Inflammatory macrophage treated with lipopolysaccharide for 4 hours (primary cell): ENCODE measurements around the gene PLA2G4B.

Experiments used
- DNase-seq: peaks from one replicate; pipeline ENCODE4 v3.0.0-alpha.2; 2020

PLA2G4B gene

GRCh38 chr15:41851755-41852370 is 13.2 kb downstream of the PLA2G4B start:
- DNase-seq = no peak

DNA sequence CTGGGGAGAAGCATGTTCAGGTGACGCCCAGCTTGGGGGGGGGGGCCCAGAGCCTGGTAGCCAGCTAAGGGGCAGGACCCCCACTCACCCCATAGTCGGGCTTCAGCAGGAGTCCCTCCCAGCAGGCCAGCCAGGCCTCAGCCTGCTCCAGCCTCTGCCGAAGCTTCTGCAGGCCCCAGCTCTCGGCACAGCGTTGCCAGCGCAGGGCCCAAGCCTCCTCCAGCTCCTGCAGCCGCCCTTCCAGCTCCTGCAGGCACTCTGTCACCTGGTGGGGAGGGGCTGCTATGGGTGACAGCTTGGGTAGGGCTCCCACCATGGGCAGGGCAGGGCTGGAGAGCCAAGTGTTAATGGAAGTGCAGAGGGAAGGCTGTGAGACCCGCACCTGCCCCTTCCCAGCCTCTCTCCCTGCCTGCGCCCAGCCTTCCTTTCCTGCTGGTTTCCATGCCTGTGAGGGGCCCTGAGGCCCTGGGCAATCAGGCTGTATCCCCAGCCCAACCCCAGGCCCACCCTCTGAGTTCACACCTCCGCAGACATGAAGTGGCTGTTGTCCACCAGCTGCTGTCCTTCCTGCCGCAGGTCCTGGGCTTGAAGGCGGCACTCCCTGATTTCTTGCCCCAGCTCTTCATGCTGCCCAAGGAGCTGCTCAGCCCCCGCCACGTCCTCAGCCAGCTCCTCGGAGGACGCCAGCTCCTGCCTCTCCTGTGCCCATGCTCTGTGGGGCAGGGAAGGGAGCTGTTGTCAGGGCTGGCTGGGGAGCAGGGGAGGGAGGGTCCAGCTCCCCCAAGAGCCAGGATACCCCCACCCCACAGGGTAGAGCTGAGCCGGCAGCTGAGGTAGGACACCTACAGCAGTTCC is 14.3 kb downstream of the PLA2G4B start:
- DNase-seq = no peak

DNA sequence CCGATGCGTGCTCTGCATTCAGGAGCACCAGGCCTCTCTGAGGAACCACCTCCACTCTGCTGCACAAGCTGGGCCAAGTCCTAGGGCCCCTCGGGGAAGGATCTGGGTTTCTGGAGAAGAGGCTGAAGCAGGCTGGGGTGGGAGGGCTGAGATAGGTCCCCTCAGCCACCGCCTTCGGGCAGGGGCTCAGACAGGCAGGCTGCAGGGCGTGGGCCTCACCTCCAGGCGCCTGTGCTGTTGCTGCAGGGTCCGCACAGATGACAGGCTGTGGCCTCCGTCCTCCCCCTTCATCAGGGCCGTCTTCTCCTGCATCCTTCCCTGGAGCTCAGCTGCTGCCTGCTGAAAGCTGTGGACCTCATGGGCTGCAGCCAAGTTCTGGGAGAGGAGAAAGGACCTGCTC is 15.2 kb downstream of the PLA2G4B start:
- DNase-seq = no peak

- DNase-seq = no peak
These were observed 15.8 kb downstream of the PLA2G4B start for GRCh38 chr15:41854443-41854842.

GRCh38 chr15:41855261-41855961 is 16.8 kb downstream of the PLA2G4B start:
- no peak for DNase-seq

GRCh38 chr15:41856262-41856661 is 17.6 kb downstream of the PLA2G4B start:
- DNase-seq = no peak

- DNase-seq = no peak
These were observed 18.1 kb downstream of the PLA2G4B start for GRCh38 chr15:41856716-41857115.

- DNase-seq = no peak
These were observed 18.7 kb downstream of the PLA2G4B start for GRCh38 chr15:41857316-41857715.

- DNase-seq = no peak
These were observed 20.1 kb downstream of the PLA2G4B start for GRCh38 chr15:41858756-41859155.

DNA sequence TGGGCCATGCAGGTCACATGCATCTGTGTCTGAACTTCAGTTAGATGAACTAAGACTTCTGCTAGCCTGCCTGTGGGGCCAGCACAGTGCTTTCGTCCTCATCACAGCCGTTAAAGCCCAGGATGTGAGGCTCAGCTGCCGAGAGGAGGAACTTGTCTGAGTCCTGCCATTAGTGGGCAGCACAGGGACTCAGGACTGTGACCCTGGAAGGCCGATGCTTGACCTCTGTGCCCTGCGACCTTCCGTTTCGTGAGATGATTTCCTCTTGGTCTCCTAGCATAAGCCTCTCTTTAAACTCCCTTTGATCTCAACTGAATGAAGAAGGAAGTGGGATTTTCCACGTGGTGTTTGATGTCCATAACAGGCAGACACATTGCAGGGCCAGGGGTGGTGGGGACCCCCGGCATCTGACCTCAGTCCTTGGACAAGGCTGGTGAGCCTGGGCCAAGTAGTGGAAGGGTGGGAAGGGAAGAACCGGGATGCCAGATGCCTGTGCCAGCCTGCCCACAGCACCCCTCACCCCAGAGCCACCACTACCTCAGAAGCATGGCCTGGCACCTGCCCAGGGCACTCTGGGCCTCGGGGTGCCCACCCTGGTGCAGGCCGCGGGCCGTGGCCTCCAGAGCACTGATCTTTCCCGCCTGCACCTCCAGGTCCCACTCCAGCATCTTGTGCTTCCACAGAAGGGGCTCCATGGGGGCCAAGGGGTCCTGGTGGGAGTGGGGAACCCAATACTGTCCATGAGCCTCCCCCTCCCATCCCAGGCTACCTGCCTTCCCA is 21.6 kb downstream of the PLA2G4B start:
- DNase-seq = peak; percentile 25

- DNase-seq = no peak
These were observed 23.2 kb downstream of the PLA2G4B start for GRCh38 chr15:41861736-41862356.

- no peak for DNase-seq
These were observed 24.0 kb downstream of the PLA2G4B start for GRCh38 chr15:41862515-41863116.

DNA sequence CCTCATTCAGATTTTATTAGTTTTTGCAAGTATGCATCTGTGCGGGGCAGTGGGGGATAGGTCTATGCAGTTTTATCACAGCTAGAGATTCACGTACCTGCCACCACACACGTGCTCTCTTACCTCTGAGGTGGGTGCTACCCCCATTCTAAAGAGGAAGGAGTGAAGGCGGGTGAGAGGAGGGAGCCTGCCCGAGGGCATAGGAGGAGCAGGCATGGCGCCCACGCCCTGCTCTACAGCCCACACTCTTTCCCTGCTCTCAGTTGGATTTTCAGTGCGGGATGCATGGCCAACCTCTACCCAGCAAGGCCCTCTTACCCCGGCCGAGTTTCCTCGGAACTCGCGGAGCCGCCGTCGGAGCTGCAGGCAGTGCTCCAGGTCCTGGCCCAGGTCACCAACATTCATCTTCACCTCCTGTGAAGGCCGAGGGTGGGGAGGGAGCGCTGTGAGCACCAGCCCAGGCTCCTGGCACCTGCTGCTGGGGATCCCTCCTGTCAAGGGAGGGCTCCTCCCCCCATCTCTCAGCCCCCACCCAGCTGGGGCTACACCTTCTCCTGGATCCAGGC is 26.9 kb downstream of the PLA2G4B start:
- no peak for DNase-seq

DNA sequence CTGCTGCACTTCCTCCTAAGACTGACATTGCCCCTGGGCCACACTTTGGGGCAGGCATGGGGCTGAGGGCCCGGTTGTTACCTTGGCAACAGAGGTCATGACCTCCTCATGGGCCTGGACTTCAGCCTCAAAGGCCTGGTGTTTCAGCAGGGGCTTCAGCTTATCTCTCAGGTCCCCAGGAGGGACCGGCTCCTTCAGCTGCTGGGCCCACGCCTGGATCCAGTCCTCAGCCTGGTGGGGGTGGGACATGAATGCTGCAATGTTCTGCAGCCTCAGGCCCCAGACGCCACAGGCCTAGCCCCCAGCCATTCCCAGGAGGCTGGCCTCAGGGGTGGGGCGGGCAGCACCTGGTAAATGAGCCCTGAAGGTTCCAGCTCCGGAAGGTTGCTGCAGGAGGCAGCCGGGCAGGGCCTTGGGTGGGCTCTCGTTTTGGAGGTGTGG is 27.6 kb downstream of the PLA2G4B start:
- no peak for DNase-seq

- DNase-seq = no peak
These were observed 28.4 kb downstream of the PLA2G4B start for GRCh38 chr15:41866872-41867579.

DNA sequence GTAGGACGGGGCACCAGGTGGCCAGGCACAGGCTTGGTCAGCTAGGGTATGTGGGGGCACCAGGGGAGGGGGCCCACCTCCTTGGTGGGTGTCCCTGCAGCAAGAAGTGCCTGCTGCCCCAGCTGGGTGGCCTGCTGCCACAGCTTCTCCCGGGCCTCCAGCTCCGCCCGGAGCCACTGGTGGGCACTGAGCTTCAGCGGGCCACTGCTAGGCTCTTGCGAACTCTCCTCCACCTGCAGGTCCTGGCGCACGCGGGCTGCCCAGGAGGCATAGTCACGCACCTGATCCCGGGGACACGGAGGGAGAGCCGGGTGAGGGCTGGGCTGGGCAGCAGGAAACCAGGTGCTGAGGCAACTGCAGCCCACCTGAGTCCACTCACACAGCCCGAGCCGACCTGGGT is 29.7 kb downstream of the PLA2G4B start:
- no peak for DNase-seq

GRCh38 chr15:41869770-41870688 is 31.4 kb downstream of the PLA2G4B start:
- DNase-seq = no peak

DNA sequence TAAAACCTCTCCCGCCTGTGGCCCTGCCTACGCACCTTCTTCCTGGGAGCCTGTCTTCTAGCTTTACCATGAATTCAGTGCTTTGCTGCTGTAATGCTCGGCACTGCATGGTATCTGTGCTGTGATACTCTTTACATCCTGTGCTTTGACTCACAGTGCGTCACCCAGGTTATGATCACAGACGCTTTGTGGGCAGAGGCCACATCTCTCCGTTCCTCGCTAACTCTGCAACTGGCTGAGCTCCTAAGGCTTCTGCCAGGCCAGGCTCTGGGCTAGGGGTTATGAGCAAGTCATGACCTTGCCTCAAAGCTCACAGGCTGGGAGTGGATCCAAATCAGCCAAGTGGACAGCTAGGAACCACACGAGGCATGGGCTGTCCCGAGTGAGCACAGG is 32.0 kb downstream of the PLA2G4B start:
- no peak for DNase-seq

GRCh38 chr15:41871175-41871905 is 32.7 kb downstream of the PLA2G4B start:
- no peak for DNase-seq
